Muscle layer of duodenum (tissue), 2 donors: ENCODE measurements around the gene FRMPD1.

Experiments
- H3K27ac ChIP-seq: one replicate; pipeline ENCODE4 v1.7.0; 2013; ENCODE audit warnings: mild to moderate bottlenecking, low read length
- H3K27me3 ChIP-seq: one replicate; pipeline ENCODE4 v1.7.0; 2013; ENCODE audit warnings: low read depth, mild to moderate bottlenecking, control low read depth, low read length
- H3K36me3 ChIP-seq, 2 donors: one replicate each; pipeline ENCODE4 v1.7.0; 2013; ENCODE audit warnings: low read length in 2 of 2, control low read depth in 1 of 2, mild to moderate bottlenecking in 1 of 2; ENCODE audit not compliant: insufficient read depth in 2 of 2, control insufficient read depth in 1 of 2
- H3K4me1 ChIP-seq, 2 donors: one replicate each; pipeline ENCODE4 v1.7.0; 2013; ENCODE audit warnings: low read length in 2 of 2, mild to moderate bottlenecking in 2 of 2, control low read depth in 1 of 2, moderate library complexity in 1 of 2; ENCODE audit not compliant: insufficient read depth in 2 of 2, control insufficient read depth in 1 of 2
- H3K4me3 ChIP-seq, 2 donors: one replicate each; pipeline ENCODE4 v1.7.0; 2013; ENCODE audit warnings: low read length in 2 of 2, low read depth in 1 of 2, mild to moderate bottlenecking in 1 of 2
- H3K9me3 ChIP-seq, 2 donors: one replicate each; pipeline ENCODE4 v1.7.0; 2013; ENCODE audit warnings: low read length in 2 of 2, control low read depth in 1 of 2, mild to moderate bottlenecking in 1 of 2; ENCODE audit not compliant: control insufficient read depth in 1 of 2
- donor health status: healthy.

The FRMPD1 gene

DNA sequence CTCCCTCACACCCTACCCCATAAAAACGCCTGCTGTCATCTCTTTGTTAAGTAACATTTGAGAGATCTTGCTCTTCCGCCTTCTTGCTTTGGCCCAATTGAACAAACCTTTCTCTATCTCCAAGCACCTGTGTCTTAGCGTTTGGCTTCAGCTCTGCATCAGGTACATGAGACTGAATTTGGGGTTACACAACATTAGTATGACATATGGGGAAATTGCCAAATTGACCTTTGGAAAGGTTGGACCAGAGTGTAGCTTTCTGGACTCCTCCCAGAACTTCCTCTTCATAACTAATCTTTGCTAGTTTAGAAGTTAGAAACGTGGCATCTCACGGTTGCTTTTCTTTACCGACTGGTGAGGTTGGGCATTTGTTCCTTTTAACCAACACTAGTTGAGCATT lies 137.6 kb downstream of the FRMPD1 start:
- H3K9me3 ChIP-seq = no peaks in the 10 kb centered on the region
- peaks cover under 1 to 2% of the 10 kb centered on the region in 2 donors for H3K36me3 ChIP-seq
- no peak overlapping the region for H3K27ac ChIP-seq
- peaks cover 6 to 14% of the 10 kb centered on the region in 2 donors for H3K4me1 ChIP-seq
- H3K4me3 ChIP-seq = no peak overlapping the region
- H3K27me3 ChIP-seq = no peaks in the 10 kb centered on the region

DNA sequence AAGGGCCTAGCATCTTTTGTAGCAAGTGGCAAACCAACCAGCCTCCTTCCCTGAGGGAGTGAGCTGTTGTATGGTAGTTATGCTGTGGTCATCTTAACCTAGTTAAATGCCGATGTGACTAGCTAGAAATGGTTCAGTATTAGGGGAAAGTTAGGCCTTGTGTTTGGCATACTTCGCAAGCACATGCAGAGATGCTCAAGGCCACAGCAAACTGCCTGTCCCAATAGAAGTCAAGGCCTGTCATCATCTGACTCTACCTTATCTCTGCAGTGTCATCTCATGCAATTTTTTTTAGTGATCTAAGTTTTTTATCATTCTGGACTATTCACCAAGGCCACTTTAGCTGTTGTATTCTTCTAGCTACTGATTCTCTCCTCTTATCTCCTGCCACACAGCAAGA lies 139.3 kb downstream of the FRMPD1 start:
- Histone ChIP-seq H3K27ac (no peak overlapping the region), H3K36me3 (no peaks in the 10 kb centered on the region), H3K27me3 (no peaks in the 10 kb centered on the region), H3K4me1 (peaks cover 0 to 3% of the 10 kb centered on the region in 2 donors), H3K4me3 (no peak overlapping the region), H3K9me3 (no peaks in the 10 kb centered on the region)

DNA sequence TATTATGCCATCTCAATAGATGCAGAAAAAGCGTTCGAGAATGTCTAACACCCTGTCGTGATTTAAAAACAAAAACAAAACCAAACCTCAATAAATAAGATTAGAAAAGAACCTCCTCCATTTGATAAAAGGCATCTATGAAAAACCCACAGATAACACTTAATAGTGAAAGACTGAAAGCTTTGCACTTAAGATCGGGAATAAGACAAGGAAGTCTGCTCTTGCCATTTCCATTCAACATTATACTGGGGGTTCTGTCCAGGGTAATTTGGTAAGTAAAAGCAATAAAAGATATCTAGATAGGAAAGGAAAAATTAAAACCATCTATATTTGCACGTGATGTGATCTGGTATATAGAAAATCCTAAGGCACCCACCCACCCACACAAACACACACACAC lies 141.4 kb downstream of the FRMPD1 start:
- H3K27ac ChIP-seq = no peak overlapping the region

DNA sequence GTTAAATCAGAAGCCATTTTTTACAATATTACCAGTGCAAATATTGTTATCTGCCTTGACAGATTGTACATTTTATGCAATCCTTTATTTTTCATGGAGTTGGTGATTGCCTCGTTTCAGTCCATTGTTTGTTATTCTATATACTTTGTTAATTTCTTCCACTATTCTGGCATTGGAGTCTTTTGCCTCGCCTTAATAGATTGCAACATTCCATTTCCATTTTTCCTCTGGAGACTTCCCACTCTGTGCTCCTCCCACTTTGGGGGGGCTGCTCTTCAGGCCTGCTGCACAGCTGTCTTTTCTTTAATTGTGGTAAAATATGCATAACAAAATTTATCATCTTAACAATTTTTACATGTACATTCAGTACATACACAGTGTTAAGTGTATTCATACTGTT lies 145.5 kb downstream of the FRMPD1 start:
- Histone ChIP-seq H3K4me1 (peaks cover 0 to 7% of the 10 kb centered on the region in 2 donors), H3K27ac (no peak overlapping the region), H3K9me3 (no peaks in the 10 kb centered on the region), H3K36me3 (no peaks in the 10 kb centered on the region), H3K4me3 (no peak overlapping the region), H3K27me3 (no peaks in the 10 kb centered on the region)

More for the DNA sequence above, 141.4 kb downstream of the FRMPD1 start:
- Histone ChIP-seq H3K36me3 (no peaks in the 10 kb centered on the region), H3K4me3 (no peak overlapping the region), H3K9me3 (no peaks in the 10 kb centered on the region), H3K27me3 (no peaks in the 10 kb centered on the region), H3K4me1 (no peaks in the 10 kb centered on the region)
